GM18499 (cell line): ENCODE data around the gene POLD3.

Experiments used
- ATAC-seq: cut with Tn5 transposase; IDR thresholded peaks from one replicate; pipeline ENCODE4 v1.9.1; 2021; ENCODE audit warnings: moderate number of reproducible peaks; ENCODE audit not compliant: insufficient read depth, unreplicated experiment

The POLD3 gene, protein sequence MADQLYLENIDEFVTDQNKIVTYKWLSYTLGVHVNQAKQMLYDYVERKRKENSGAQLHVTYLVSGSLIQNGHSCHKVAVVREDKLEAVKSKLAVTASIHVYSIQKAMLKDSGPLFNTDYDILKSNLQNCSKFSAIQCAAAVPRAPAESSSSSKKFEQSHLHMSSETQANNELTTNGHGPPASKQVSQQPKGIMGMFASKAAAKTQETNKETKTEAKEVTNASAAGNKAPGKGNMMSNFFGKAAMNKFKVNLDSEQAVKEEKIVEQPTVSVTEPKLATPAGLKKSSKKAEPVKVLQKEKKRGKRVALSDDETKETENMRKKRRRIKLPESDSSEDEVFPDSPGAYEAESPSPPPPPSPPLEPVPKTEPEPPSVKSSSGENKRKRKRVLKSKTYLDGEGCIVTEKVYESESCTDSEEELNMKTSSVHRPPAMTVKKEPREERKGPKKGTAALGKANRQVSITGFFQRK

DNA sequence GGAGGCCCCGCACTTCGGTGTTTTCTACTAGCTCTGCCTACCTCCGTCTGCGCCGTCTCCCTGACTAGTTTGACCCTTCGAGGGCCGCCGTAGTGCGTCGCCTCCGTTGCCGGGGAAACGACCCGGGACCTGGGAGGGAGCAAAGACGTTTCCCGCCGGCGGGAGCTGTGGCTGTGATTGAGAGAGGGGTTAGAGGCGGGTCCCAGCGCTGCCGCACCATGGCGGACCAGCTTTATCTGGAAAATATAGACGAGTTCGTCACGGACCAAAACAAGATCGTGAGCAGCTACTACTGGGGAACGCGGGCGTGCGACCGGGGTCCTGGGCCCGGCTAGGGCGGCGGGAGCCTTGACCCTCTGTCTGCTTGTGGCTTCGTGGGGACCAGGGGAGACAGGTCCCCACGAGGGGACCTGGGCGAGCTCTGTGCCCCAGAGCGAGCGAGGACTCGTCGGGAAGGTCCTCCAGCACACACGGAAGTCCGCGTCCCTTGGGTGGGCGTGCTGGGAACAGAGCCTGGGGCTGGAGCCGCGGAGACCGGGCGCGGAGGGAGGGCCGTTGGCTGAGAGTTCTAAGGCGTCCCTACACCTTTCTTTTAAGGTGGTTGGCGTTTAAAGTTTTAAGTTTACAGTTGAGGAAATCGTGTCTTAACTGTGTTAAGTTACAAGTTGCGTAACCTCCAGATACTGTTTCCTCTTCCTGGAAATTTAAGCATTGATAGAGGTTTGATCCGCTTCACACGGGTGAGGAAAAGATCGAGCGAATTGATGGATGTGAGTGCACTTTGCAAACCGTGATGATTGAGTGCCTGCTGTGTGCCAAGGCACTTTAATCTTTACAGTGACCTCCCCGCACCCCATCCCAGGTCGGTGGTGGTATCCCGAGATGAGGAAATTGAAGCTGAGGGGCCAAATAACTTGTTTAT lies at the start of gene POLD3:
Gene POLD3, plus strand, starts transcription at position 142 of the 922 bp plus-strand sequence. Its CDS starts 77 bp downstream, at position 219.
- no peak for ATAC-seq

DNA sequence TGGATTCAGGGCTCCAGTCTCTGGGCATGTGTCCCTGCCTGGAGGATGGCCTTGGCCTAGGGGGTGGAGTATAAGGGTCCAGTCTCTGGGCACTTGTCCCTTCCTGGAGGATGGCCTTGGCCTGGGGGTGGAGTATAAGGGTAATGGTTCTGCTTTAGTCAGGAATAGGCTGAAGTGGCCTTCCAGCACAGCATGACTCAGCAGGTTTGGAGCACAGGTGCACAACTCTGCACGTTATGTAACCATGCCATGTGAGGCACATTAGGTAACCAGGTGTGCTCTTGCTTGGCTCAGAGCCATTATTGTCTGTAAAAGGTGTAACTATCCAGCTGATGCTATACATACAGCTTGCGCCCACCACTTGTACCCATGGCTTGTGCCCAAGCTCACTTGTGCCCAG lies 48.4 kb upstream of the POLD3 start:
- no peak for ATAC-seq

DNA sequence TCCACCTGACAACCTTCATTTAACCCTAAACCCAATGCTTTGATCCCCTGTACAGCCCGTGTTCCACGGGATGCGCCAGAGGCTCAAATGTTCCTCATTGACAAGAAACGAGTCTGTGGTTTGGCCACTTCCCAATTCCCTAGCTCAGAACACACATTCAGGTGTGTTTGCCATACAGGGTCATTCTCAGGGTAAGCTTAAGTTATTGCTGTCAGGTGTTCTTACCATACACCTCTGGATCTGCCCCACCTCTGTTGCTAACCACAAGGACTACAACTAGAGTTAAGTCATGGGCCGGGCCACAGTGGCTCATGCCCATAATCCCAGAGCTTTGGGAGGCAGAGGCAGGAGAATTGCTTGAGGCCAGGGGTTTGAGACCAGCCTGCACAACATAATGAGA lies 45.6 kb upstream of the POLD3 start:
- ATAC-seq, result no peak

DNA sequence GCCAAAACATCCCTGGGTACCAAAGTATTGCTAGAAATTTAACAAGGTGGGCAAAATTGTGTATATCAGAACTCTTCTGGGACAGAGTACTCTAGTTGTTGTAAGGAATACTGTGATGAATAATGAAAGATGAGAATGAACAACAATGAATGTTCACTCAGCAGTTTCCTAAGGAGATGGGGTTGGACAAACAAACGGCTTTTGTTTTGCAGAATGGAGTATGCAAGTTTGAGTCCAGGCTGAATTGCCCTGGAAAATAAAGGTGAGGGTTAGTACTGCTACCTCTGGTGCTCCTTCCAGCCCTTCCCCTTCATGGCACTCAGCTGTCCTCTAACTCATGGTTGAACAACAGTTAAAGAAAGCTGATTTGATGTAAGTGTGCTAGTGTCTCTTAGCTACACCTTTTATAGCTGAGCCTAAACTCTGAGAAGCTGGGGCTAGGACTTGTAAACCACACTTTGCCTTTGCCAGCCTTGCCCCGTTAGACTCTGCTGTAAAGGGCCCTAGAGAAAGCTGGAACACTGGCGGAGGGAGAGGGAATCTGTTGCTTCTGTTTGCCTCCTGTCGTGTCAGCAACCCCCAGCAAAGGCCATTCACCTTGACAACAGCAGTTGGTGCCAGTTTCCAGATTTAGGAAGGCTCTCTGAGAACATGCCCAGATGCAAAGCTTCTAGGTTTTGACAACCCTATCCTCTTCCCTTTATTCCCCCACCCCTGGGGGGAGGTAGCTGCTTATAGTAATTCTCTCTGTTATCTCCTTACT lies 41.2 kb upstream of the POLD3 start:
- no peak for ATAC-seq

DNA sequence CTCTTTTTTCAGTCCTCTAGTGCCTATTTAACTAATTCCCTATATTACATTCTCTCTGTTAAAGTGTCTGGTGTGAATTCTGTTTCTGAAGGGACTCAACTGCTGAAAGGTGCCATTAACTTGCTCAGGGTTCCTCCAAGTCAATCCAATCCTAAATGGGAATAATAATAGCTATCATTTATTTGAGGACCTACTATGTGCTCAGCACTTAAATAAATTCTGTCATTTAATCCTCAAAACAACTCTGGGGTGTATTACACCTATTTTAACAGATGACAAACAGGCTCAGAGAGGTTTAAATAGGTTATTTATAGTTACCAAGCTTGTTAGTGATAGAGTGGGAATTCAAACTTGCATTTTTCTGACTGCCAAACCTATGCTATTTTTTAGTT lies 40.6 kb upstream of the POLD3 start:
- ATAC-seq, result no peak

DNA sequence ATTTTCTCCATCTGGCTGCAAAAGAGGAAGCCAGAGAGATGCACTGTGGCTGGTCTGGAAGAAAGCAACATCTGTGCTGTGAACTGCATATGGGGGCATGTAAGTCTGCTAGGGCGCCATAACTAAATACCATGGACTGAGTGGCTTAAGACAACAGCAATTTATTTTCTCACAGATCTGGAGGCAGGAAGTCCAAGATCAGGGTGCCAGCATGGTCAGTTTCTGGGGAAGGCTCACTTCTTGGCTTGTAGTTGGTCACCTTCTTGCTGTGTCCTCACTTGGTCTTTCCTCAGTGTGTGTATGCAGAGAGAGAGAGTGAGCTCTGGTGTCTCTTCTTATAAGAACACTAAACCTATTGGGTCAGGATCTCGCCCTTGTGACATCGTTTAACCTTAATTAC lies 34.9 kb upstream of the POLD3 start:
- no peak for ATAC-seq

DNA sequence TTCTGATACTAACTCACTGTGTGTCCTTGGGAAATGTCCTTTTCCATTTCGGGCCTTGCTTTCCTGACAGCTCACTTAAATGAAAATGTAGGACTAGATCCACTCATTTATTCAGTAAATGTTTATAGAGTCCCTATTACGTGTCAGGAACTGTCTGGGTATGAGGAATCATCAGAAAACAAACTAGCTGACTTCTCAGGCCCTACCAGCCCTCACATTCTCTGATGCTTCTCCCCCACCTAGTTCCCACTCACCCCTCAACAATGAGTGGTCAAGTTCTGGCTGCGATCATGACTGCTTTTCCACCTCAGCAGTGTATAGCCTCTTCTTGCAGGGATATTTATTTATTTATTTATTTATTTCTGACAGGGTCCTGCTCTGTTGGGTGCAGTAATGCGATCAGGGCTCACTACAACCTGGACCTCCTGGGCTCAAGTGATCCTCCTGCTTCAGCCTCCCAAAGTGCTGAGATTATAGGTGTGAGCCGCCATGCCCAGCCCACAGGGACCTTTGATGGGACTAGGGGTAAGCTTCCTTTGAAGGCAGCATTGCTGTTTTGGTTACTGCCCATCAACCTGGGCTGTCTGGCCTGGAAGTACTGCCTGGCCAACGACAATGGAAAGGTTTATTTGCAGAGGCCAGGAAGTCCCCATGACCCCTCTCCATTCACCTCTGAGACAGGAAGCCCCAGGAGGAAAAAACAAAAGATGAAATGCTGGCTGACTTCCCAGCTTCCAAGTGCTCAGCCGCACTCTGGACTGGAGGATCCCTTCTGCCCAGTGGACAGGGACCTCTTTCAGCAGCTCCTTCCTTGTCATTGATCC lies 33.1 kb upstream of the POLD3 start:
- ATAC-seq, result no peak

DNA sequence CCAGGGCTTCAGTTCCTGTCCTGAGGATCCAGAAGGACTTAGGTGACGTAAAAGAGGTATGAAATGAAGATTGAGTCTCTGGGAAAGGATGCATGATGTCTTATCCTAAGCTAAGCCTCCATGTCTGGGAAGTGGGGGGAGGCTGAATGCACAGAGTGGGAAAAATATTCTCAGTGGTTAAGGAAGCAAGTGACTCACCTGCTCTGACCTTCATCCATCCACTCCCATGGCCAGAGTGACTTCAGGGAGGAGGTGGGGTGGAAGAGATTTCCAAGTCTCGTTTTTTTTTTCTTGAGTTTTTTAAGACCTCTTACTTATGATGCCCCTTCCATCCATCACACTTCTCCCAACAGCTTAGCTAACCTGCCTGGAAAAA lies 32.5 kb upstream of the POLD3 start:
- no peak for ATAC-seq

DNA sequence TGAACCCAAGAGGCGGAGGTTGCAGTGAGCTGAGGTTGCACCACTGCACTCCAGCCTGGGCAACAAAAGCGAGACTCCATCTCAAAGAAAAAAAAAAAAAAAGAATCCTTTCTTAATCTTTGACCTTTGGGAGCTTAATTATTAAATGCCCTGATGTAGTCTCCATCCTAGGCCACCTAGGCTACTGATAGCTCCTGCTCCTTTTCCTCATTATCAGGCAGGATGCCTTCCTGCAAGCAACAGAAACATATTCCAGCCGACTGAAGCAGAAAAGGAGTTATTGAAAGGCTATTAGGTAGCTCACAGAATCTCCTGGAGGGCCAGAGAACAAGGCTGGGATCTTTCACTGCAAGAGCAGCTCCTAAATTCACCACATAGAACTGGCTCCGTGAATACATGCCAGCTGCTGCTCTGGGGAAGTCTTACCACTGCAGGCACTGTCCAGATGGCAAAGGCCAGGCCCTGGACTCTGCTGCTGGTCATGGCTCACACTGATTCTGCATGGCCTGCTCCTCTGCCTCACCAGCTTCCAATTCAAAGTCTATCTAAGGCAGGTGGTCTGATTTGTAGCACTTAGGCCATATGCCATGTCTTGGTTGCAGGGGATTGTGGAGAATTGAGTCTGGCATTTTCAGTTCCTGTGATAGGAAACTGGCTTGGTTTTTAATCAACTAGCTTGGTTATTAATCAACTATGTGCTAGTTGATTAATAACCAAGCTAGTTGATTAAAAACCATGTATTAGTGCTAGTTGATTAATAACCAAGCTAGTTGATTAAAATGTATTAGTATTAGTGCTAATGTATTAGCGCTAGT lies 26.0 kb upstream of the POLD3 start:
- ATAC-seq, result no peak

DNA sequence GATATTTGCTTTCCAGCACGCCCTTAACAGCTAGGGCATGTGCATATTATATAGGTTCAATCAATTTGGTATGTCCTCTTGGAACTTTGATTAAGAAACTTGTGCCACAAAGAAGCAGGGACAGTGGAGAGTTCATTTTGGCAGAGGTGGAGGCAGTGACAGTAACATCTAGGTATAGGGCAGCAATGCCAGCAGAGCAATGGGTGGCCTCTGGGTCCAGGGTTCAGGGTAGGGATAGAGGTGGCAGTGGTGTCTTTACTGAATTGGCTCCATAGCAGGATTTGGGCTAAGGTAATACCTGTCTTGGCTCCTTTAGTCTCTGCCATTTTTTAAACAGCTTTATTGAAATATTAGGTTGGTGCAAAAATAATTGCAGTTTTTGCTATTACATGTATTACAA lies 24.4 kb upstream of the POLD3 start:
- no peak for ATAC-seq

DNA sequence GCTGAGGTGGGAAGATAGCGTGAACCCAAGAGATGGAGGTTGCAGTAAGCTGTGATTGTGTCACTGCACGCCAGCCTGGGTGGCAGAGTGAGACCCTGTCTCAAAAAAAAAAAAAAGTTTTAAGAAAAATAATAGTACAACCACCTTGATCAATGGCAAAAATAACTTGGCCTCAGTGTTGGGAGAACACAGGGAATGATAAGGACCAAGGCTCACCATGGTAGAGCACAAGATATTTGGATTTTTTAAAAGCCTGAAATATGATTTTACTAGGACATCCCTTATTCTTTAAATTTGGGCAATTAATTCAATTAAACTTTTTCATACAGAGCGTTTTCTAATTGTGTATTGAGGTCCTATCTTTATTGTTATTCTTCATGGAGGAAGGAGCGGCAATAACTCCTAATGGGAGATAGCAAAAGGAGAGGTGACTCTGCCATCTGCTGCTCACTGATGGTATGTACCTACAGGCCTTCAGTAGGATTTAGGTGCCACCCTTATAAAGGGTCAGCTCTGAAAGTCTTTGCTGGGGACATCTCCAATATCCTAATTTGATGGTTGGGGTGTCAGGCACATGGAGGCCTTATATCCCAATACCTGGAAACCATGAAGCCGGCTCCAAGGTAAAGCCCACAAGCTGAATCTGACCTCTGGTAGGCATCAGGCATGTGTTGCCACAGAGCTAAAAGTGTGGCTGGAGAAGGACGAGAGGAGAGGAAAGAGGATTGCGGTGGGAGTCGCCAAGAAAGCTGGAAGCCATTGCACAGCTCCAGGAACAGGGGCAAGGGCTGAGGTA lies 21.9 kb upstream of the POLD3 start:
- ATAC-seq, result no peak

DNA sequence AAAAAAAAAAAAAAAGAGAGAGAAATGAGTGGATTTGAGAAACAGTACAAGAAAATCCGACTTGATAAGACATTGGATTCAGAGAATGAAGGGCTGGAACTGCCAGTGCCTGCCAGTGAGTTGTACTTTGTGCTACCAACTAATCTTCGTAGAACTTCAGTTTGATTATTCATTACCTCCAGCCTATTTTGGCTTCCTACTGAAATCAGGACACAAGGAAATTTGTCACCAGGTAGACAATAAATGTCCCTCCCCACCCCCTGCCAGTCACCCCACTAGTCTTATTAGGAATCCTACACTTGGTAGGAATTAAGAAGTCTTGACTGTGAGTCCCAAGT lies 21.4 kb upstream of the POLD3 start:
- ATAC-seq, result no peak

DNA sequence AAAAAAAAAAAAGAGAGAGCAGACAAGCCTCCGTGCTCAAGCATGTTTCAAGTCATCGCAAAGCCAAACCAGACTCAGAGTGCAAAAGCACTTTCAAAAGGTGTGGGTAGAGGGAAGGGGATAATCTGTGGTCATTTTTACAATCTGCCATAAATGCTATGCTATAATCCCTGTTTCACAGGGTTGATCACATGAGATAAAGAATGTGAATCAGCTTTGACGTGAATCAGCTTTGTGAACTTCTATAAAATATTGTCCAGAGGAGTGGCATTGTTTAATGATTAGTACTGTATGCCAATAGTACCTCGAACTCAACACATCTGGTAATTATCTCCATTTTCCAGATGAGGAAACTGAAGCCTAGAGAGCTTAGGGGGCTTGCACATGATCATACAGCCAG lies 20.0 kb upstream of the POLD3 start:
- no peak for ATAC-seq

DNA sequence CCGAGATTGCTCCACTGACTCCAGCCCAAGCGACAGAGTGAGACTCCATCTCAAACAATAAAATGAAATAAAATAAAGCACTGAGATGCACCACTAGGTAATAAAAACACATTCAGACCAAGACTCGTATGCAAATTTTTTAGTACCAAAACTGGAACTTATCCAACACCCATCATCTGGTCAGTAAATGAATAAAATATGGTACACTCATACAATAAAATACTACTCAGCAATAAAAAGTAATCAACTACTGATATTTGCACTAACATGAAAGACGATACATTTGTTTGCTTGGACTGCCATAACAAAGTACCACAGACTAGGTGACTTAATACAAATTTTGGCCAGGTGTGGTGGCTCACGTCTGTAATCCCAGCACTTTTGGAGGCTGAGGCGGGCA lies 17.8 kb upstream of the POLD3 start:
- ATAC-seq, result no peak

DNA sequence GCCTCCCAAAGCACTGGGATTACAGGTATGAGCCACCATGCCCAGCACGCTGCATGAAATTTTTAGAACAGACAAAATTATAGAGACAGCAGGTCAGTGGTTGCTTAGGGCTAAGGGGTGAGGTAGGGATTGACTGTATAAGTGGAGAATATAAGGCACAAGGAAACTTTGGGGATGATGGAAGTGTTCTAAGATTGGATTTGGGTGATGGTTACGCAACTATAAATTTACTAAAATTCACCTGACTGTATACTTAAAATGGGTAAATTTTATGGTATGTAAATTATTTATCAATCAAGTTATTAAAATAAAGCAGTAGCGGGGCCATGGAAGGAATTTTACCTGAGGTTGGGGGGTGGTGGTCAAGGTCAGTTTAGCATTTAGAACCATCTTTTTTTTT lies 16.4 kb upstream of the POLD3 start:
- no peak for ATAC-seq

DNA sequence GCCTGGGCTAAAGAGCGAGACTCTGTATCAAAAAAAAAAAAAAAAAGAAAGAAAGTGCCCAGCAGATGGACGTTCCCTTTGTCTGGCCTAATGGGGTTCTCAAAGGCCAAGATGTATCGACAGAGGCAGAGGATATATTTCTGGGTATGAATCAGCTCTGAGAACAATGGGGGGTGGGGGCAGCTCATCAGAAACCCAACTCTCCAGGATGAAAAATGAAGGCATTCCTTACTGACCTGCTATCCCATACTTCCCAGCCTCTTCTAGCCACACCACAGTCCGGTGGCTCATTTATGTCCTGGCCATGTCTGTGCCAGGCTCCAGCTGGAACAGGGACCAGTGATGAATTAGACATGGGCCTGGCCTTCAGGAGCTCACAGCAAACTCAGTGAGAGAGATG lies 15.2 kb upstream of the POLD3 start:
- ATAC-seq, result no peak

DNA sequence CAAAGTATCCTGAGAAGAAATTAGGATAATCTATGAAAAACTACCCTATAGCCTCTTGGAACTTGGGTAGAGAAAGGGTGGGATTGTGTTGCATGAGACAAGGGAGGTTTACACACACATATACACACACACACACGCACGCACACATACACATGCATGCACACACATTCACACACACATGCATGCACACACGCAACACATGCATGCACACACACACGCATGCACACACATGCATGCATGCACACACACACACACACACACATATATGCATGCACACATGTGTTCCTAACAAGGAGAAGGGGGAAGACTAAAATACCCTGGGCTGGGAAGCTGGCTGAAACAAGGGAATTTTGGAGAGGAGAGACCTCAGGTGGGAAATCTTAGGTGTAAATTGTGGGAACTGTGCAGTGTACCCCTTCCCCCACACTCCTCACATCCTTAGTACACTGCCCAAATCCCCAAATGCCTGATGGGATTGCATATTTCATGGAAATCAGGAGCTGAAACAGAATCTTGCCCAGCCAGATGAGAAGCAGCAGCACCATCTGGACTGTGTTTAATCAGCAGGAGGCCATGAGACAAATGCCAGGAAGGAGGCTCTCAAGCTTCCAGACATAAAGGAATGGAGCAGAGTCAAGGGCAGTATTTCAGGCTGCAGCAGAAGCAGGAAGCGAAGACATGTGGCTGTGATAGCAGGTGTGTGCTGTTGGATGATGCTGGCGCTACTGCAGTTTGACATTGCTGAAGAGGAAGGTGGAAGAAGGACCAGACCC lies 14.6 kb upstream of the POLD3 start:
- ATAC-seq, result no peak
